Panc1 (cell line): ENCODE measurements around the gene RFFL. TPM values are rescaled to one million over a fixed set of nuclear protein-coding genes. Genes with fewer than 3 reads are reported as not detected.

ENCODE experiments used
- ATAC-seq: fragments of 200-7000 bp; cut with Tn5 transposase; 2 replicates; pipeline ENCODE4 v1.9.1; 2020; ENCODE audit warnings: mild to moderate bottlenecking, moderate library complexity
- BruUV-seq: library from RNA; stranded (reverse); fragments of 400-500 nt; replicated peaks from 2 replicates; lab custom pipeline; 2021; lab: Mats Ljungman, UMichigan
- CTCF ChIA-PET: fragments of 300-600 bp; sonication (Branson Sonifier 250); formaldehyde crosslinking; loops from one replicate; lab custom pipeline; 2022; ENCODE audit warnings: antibody characterized with exemption; lab: Charles Lee
- POLR2A ChIA-PET: fragments of 300-600 bp; sonication (Branson Sonifier 250); formaldehyde crosslinking; loops from one replicate; lab custom pipeline; 2022; ENCODE audit warnings: antibody characterized with exemption; lab: Charles Lee
- DNase-seq: peaks from one replicate; pipeline ENCODE4 v3.0.0-alpha.2; 2010; ENCODE audit warnings: low read depth, low spot score
- H3K27ac ChIP-seq: 2 replicates; pipeline ENCODE4 v1.5.1; 2011; ENCODE audit warnings: mild to moderate bottlenecking, low read length, inconsistent platforms
- H3K27me3 ChIP-seq: fragments of 200-500 bp; sonication (Bioruptor generic); 2 replicates; pipeline ENCODE4 v1.6.0; 2014; ENCODE audit warnings: low read length, inconsistent platforms; ENCODE audit not compliant: control insufficient read depth, insufficient read depth
- H3K36me3 ChIP-seq: fragments of 200-500 bp; sonication (Bioruptor generic); 2 replicates; pipeline ENCODE4 v1.5.1; 2014; ENCODE audit warnings: inconsistent platforms, mild to moderate bottlenecking, low read length, moderate library complexity; ENCODE audit not compliant: control insufficient read depth, insufficient read depth
- H3K4me1 ChIP-seq: 2 replicates; pipeline ENCODE4 v1.5.1; 2011; ENCODE audit warnings: inconsistent platforms, mild to moderate bottlenecking, low read length, moderate library complexity; ENCODE audit not compliant: control insufficient read depth, insufficient read depth
- H3K4me3 ChIP-seq, 2 experiments: 2 replicates each; pipeline ENCODE4 v1.5.1; 2011 to 2012; ENCODE audit warnings: low read depth in 2 of 2, low read length in 2 of 2, mild to moderate bottlenecking in 2 of 2, inconsistent platforms in 1 of 2, moderate library complexity in 1 of 2
- H3K9me3 ChIP-seq: fragments of 200-500 bp; sonication (Bioruptor generic); 2 replicates; pipeline ENCODE4 v1.5.1; 2014; ENCODE audit warnings: low read depth, mild to moderate bottlenecking, inconsistent platforms, low read length, moderate library complexity; ENCODE audit not compliant: control insufficient read depth, insufficient read depth
- CTCF ChIP-seq: fragments of 450-650 bp; IDR thresholded peaks from 2 replicates; pipeline ENCODE4 v1.5.1; 2017; ENCODE audit warnings: mild to moderate bottlenecking
- POLR2AphosphoS5 ChIP-seq: IDR thresholded peaks from 2 replicates; pipeline ENCODE4 v1.6.1; 2012; ENCODE audit warnings: mild to moderate bottlenecking, low read depth, low read length, moderate library complexity
- REST ChIP-seq, 2 experiments: IDR thresholded peaks; 2 replicates each; pipeline ENCODE4 v1.6.1; 2011 to 2012; ENCODE audit warnings: low read depth in 2 of 2, control low read depth in 1 of 2, low read length in 1 of 2, mild to moderate bottlenecking in 1 of 2, moderate library complexity in 1 of 2; ENCODE audit not compliant: insufficient read depth in 1 of 2
- SIN3A ChIP-seq: IDR thresholded peaks from 2 replicates; pipeline ENCODE4 v1.6.1; 2012; ENCODE audit warnings: low read depth, mild to moderate bottlenecking, low read length, moderate library complexity, borderline replicate concordance; ENCODE audit not compliant: insufficient read depth
- TCF7L2 ChIP-seq: IDR thresholded peaks from 2 replicates; pipeline ENCODE4 v1.6.1; 2011; ENCODE audit warnings: mild to moderate bottlenecking, low read depth, low read length, inconsistent platforms
- in situ Hi-C: cut with HindIII; loops from 2 replicates; pipeline ENCODE4 v1.10.0; 2016; ENCODE audit warnings: low sequenced_read_pairs, low pct_unique_long_range_greater_than_20kb
- intact Hi-C: fragments of 100-400 bp; cut with micrococcal nuclease; formaldehyde crosslinking; loops from one replicate; pipeline ENCODE4 v1.10.0; 2022; ENCODE audit not compliant: unreplicated experiment
- total RNA-seq: library from RNA; stranded (reverse); gene quantifications from one replicate; pipeline ENCODE4 v1.2.1, GENCODE V29; 2021; ENCODE audit not compliant: unreplicated experiment

Gene RFFL
- total RNA-seq, 1 experiment from 2014 or later = 38.4 TPM

GRCh38 chr17:34989473-34989872, 74.0 kb downstream of the RFFL start:
- CTCF ChIA-PET = no interaction called here
- POLR2A ChIA-PET = no interaction called here
- TF ChIP-seq TCF7L2 = no peak
- no peak for TF ChIP-seq SIN3A
- no peak for TF ChIP-seq POLR2AphosphoS5
- TF ChIP-seq CTCF = no peak
- TF ChIP-seq REST (IDR thresholded peaks at IDR 0.05; ENCODE audit: insufficient read depth in 1 of 2, low read depth in 2 of 2, low read length in 1 of 2) = no peak
- intact Hi-C loops (no loop called here), in situ Hi-C loops (no loop called here)
- H3K4me1 ChIP-seq = no peaks in the 10 kb centered on the region
- no TSS peak for BruUV-seq
- no peaks in the 10 kb centered on the region for H3K27me3 ChIP-seq
- no peak overlapping the region for H3K4me3 ChIP-seq
- no peaks in the 10 kb centered on the region for H3K9me3 ChIP-seq
- ATAC-seq = no peak
- H3K36me3 ChIP-seq = peaks cover 8% of the 10 kb centered on the region
- no peak for DNase-seq
- no peak overlapping the region for H3K27ac ChIP-seq

GRCh38 chr17:34988644-34989043, 74.9 kb downstream of the RFFL start:
- intact Hi-C loops (no loop called here), in situ Hi-C loops (no loop called here)
- H3K4me3 ChIP-seq = no peak overlapping the region
- H3K27ac ChIP-seq = no peak overlapping the region
- H3K27me3 ChIP-seq = no peaks in the 10 kb centered on the region
- H3K4me1 ChIP-seq = no peaks in the 10 kb centered on the region
- no TSS peak for BruUV-seq
- H3K9me3 ChIP-seq = no peaks in the 10 kb centered on the region
- CTCF ChIA-PET = interaction anchor here (0.6 kb wide), 1 partner anchor 377 kb away, joined by 3 read pairs; no protein-coding TSS in a partner anchor
- ATAC-seq (no peak), DNase-seq (no peak)
- TF ChIP-seq REST (IDR thresholded peaks at IDR 0.05; ENCODE audit: insufficient read depth in 1 of 2, low read depth in 2 of 2, low read length in 1 of 2) = no peak
- no peak for TF ChIP-seq CTCF
- no peak for TF ChIP-seq POLR2AphosphoS5
- no peak for TF ChIP-seq TCF7L2
- TF ChIP-seq SIN3A = no peak
- POLR2A ChIA-PET = no interaction called here
- H3K36me3 ChIP-seq = peaks cover 8% of the 10 kb centered on the region
